RWPE1 (cell line): Measurements from ENCODE around the gene HSPA4.

Experiments used
- CTCF ChIA-PET: fragments of 350-600 bp; sonication (Branson Sonifier 250); formaldehyde crosslinking; extraction: SDS; loops from one replicate; lab custom pipeline; 2021; lab: Yijun Ruan, JAX
- POLR2A ChIA-PET: fragments of 400-600 bp; formaldehyde crosslinking; extraction: SDS; loops from one replicate; lab custom pipeline; 2020; ENCODE audit warnings: antibody characterized with exemption; ENCODE audit not compliant: low non-redundant PET; lab: Yijun Ruan, JAX
- DNase-seq: peaks from one replicate; pipeline ENCODE4 v3.0.0; 2012; ENCODE audit warnings: low spot score
- H3K27ac ChIP-seq: fragments of 450-650 bp; 2 replicates; pipeline ENCODE4 v1.5.1; 2017
- TF ChIP-seq, protein P1 (sequence below): fragments of 450-650 bp; conservative IDR thresholded peaks from 2 replicates; pipeline ENCODE4 v1.5.1; 2017; ENCODE audit warnings: low read depth, mild to moderate bottlenecking

Gene HSPA4

DNA sequence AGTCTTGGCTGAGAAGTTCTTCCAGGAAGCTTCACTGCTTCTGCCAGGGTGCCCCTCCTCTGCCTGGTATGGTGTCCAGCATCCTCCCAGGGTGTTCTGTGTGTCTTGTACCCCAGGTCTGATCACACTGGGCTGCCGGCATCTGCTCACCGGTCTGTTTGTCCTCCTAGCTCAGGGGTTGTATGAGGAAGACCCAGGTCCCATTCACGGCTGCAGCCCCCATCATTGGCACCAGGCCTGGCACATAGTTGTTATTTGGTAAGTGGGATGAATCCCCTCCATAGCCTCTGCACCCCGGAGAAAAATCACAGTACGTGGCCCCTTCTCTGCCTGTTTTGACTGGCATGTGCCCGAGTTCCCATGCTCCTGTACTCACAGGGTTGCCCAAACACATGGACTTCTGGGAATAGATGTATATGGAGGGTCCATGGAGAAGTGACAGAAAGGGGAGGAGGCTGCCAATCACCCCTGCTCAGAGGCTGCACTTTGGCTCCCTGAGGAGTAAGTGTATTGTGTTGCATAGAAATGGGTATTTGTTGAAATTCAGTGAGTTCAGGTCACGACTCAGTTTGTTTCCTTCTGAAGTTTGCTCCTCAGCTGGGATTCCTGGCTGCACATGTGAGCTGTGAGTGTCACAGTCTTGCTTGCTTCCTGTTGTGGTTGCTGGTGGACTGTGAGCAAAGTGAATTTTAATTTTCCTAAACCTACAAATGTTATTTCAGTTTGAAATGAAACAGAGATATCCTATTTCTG lies 96.2 kb downstream of the HSPA4 start:
- CTCF ChIA-PET: no interaction called here
- DNase-seq: no peak
- TF ChIP-seq, protein P1, sequence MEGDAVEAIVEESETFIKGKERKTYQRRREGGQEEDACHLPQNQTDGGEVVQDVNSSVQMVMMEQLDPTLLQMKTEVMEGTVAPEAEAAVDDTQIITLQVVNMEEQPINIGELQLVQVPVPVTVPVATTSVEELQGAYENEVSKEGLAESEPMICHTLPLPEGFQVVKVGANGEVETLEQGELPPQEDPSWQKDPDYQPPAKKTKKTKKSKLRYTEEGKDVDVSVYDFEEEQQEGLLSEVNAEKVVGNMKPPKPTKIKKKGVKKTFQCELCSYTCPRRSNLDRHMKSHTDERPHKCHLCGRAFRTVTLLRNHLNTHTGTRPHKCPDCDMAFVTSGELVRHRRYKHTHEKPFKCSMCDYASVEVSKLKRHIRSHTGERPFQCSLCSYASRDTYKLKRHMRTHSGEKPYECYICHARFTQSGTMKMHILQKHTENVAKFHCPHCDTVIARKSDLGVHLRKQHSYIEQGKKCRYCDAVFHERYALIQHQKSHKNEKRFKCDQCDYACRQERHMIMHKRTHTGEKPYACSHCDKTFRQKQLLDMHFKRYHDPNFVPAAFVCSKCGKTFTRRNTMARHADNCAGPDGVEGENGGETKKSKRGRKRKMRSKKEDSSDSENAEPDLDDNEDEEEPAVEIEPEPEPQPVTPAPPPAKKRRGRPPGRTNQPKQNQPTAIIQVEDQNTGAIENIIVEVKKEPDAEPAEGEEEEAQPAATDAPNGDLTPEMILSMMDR: no peak
- H3K27ac ChIP-seq: no peak overlapping the region
- POLR2A ChIA-PET: no interaction called here

DNA sequence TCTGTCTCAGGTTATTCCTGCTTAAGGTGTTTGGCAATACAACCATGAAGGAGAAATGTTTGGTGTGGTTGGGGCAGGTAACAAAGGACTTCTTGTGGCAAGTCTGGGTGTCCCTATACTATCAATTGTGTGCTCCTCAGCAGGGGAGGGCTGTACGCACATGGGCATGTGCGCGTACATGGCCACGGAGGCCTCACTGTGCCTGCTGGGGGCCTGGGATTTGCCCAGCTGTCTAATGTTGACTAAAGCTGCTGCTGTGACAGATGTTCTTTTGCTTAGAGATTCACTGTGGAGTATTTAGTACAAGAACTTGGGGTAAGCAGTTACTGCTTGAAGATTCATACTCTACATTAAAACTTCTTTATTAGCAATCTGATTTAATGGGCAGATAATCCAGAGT lies 97.5 kb downstream of the HSPA4 start:
- POLR2A ChIA-PET: no interaction called here
- TF ChIP-seq, protein P1: no peak
- CTCF ChIA-PET: no interaction called here
- DNase-seq: no peak
- H3K27ac ChIP-seq: no peak overlapping the region

DNA sequence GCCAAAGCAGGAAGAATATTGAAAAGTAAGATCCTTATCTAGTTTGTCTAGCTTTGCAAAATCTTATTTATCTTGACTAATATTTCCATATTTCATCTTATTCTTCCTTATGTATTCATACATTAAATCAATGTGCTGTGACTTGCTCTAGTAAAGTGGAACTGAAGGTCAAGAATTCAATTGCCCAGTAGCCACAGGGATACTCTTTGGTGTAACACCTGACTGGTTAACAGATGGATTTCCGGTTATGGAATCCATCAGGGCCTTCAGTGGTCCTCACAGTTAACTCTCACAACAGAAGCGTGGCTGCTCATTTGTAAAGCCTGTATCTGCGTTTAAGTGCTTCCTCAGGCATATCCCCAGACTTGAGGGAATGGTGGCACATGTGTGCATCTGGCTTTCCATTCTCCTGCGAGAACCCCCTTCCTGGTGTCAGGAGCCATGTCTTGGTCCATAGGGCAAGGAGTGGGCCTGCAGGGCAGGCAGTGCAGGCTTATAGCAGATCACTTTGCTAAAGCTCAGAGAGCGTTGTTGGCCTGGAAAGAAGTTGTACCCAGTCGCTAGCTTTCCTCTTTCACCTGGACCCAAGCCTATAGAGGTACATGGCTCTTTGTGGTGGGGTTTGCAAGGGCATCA lies 99.2 kb downstream of the HSPA4 start:
- H3K27ac ChIP-seq: no peak overlapping the region
- TF ChIP-seq, protein P1: no peak
- ChIA-PET POLR2A (no interaction called here), CTCF (interaction anchor here (1.0 kb wide), 1 partner anchor 9 kb away, joined by 3 read pairs; no protein-coding TSS in a partner anchor)
- DNase-seq: no peak

DNA sequence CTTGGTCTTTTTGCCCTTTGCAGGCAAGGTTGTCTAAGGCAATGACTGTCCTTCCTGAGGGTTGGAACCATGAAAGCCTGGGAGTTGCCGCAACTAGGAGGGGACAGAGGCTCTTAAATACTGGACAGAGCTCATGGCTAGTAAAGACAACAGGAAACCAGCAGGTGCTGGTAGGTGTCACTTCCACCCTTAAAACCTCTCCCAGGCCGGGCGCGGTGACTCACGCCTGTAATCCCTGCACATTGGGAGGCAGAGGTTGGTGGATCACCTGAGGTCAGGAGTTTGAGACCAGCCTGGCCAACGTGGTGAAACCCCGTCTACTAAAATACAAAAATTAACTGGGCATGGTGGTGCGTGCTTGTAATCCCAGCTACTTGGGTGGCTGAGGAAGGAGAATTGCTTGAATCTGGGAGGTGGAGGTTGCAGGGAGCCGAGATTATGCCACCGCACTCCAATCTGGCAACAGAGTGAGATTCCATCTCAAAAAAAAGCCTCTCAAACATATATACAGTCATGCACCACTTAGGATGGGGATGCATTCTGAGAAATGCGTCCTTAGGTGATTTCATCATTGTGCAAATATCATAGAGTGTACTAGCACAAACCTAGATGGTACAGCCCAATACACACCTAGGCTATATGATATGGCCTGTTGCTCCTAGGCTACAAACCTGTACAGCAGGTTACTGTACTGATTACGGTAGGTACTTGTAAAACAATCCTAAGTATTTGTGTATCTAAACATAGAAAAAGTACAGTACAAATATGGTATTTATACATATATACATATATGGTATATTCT lies 102.7 kb downstream of the HSPA4 start:
- ChIA-PET CTCF (no interaction called here), POLR2A (no interaction called here)
- no peak overlapping the region for H3K27ac ChIP-seq
- TF ChIP-seq, protein P1: no peak
- no peak for DNase-seq

DNA sequence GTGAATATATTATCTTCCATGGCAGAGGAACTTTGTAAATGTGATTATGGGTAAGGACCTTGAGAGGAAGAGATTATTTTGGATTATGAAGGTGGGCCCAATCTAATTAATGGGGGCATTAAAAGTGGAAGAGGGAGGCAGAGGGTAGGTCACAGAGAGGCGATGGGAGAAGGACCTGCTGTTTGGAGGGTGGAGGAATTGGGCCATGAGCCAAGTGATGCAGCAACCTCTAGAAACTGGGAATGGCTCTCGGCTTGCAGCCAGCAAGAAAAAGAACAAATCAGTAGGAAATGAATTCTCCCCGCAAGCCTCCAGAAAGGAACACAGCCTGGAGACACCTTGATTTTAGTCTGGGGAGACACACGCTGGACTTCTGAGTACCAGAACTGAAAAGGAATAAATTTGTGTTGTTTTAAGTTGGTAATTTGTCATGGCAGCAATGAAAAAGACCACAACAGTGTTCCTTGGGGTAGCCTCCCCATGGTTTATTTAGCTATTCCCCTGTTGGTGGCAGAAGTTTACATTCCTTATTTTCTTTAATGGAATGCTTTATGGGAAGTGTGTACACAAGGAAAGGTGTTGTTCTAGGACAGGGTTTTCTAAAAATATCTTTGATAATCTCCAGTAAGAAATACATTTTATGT lies 103.6 kb downstream of the HSPA4 start:
- POLR2A ChIA-PET: no interaction called here

More for the DNA sequence above, 103.6 kb downstream of the HSPA4 start:
- CTCF ChIA-PET: interaction anchor here (0.9 kb wide), 1 partner anchor 170 kb away, joined by 3 read pairs; no protein-coding TSS in a partner anchor
- TF ChIP-seq, protein P1: no peak
- H3K27ac ChIP-seq: no peak overlapping the region
- no peak for DNase-seq
